Thyroid gland (tissue), 4 donors: ENCODE measurements around the gene STXBP1.
A peak's percentile ranks its signal among the peaks of the same experiment; 100 is the strongest.

Source experiments
- POLR2A ChIP-seq, 2 donors: fragments of 450-650 bp; IDR thresholded peaks; one replicate each; pipeline ENCODE4 v1.6.1; 2017; ENCODE audit warnings: antibody characterized with exemption in 2 of 2, mild to moderate bottlenecking in 2 of 2, moderate library complexity in 1 of 2
- TF ChIP-seq, protein P1 (sequence below), 6 experiments: fragments of 200-600 bp in 3 of 6; fragments of 450-650 bp in 3 of 6; sonication (generic) in 3 of 6; IDR thresholded peaks; one replicate each; pipeline ENCODE4 v1.5.1; 2016 to 2019; ENCODE audit warnings: antibody characterized with exemption in 6 of 6, mild to moderate bottlenecking in 2 of 6, inconsistent platforms in 1 of 6, moderate library complexity in 1 of 6

- TF ChIP-seq POLR2A (IDR thresholded peaks at IDR 0.05), result peak in 1 of 2 donors; percentile 80
- TF ChIP-seq, protein P1, sequence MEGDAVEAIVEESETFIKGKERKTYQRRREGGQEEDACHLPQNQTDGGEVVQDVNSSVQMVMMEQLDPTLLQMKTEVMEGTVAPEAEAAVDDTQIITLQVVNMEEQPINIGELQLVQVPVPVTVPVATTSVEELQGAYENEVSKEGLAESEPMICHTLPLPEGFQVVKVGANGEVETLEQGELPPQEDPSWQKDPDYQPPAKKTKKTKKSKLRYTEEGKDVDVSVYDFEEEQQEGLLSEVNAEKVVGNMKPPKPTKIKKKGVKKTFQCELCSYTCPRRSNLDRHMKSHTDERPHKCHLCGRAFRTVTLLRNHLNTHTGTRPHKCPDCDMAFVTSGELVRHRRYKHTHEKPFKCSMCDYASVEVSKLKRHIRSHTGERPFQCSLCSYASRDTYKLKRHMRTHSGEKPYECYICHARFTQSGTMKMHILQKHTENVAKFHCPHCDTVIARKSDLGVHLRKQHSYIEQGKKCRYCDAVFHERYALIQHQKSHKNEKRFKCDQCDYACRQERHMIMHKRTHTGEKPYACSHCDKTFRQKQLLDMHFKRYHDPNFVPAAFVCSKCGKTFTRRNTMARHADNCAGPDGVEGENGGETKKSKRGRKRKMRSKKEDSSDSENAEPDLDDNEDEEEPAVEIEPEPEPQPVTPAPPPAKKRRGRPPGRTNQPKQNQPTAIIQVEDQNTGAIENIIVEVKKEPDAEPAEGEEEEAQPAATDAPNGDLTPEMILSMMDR (IDR thresholded peaks at IDR 0.05), result no peak
Observed at GRCh38 chr9:127569886-127570401, 42.1 kb upstream of the STXBP1 start.
